ENCODE results near the gene DOC2A. TPM values are rescaled to one million over a fixed set of nuclear protein-coding genes. Genes with fewer than 3 reads are reported as not detected.

Gene DOC2A
- total and polyA plus RNA-seq, 2 of the 4 experiments (the other 2 are of a cell fraction) = under 0.01 to 0.48 TPM

GRCh38 chr16:30005341-30006094, 5.3 kb downstream of the DOC2A start:
- ChIA-PET CTCF (interaction anchor here (0.8 kb wide), 1 partner anchor 106 kb away, joined by 3 read pairs; the partner anchor contains the start of gene SEZ6L2), POLR2A (ENCODE audit: unreplicated experiment) (interaction anchor here (0.5 kb wide), 1 partner anchor 886 kb away, joined by 3 read pairs; no protein-coding TSS in a partner anchor)
- peak; percentile 85 for ATAC-seq (ENCODE audit: low read depth)
- Histone ChIP-seq H2BK5ac (ENCODE audit: low read depth, low read length, poor library complexity, severe bottlenecking) (no peak overlapping the region), H3K27ac (ENCODE audit: insufficient read depth, low read length) (no peak overlapping the region), H3K9ac (ENCODE audit: low read depth, low read length) (no peak overlapping the region), H3K4me2 (ENCODE audit: low read depth, low read length) (no peak overlapping the region), H3K23ac (ENCODE audit: low read depth, low read length) (no peak overlapping the region), H2AFZ (replicated peaks; ENCODE audit: low read length, poor library complexity) (peak overlapping the region; percentile 21), H4K8ac (ENCODE audit: low read depth in 2 of 2, low read length in 2 of 2) (no peak overlapping the region), H3K18ac (ENCODE audit: low read depth, low read length) (no peak overlapping the region), H2AK9ac (replicated peaks; ENCODE audit: low read depth, low read length, poor library complexity) (peak overlapping the region; percentile 96), H2BK120ac (ENCODE audit: low read depth, low read length) (no peak overlapping the region), H3K14ac (replicated peaks; ENCODE audit: low read depth, low read length) (no peak overlapping the region), H2BK20ac (ENCODE audit: low read depth, low read length) (no peak overlapping the region), H4K5ac (ENCODE audit: low read depth, low read length) (no peak overlapping the region), H2AK5ac (ENCODE audit: low read depth, low read length) (peak overlapping the region; percentile 67), H3K4me3 (ENCODE audit: insufficient read depth, low read depth, low read length) (no peak overlapping the region), H3K56ac (ENCODE audit: extremely low read depth, insufficient read depth, low read length) (no peak overlapping the region), H3K4ac (ENCODE audit: low read depth, low read length) (no peak overlapping the region), H3K79me1 (ENCODE audit: low read depth in 1 of 2, low read length in 2 of 2) (peaks cover 0 to 4% of the 10 kb centered on the region in 2 experiments; a peak in 1 of 4 replicates), H3K9me3 (ENCODE audit: control insufficient read depth, insufficient read depth, low read length) (no peaks in the 10 kb centered on the region), H4K20me1 (ENCODE audit: insufficient read depth, low read length) (no peaks in the 10 kb centered on the region; the same call in 1 of the 2 replicates), H3K27me3 (ENCODE audit: control insufficient read depth, insufficient read depth, low read length) (peaks cover 12% of the 10 kb centered on the region), H3K9me1 (ENCODE audit: insufficient read depth, low read length) (no peaks in the 10 kb centered on the region), H3K36me3 (ENCODE audit: control insufficient read depth, insufficient read depth, low read length) (peaks cover 15% of the 10 kb centered on the region; the same call in 1 of the 2 replicates), H3K4me1 (ENCODE audit: control insufficient read depth, insufficient read depth, low read length) (no peaks in the 10 kb centered on the region; the same call in 1 of the 2 replicates), H4K91ac (ENCODE audit: insufficient read depth, low read depth, low read length) (no peak overlapping the region), H2BK15ac (ENCODE audit: low read depth, low read length) (no peak overlapping the region)
- dilution Hi-C loops (cut with HindIII; ENCODE audit: low sequenced_read_pairs, unreplicated experiment) (no loop called here), in situ Hi-C loops (cut with MboI; ENCODE audit: low sequenced_read_pairs) (no loop called here), intact Hi-C loops (cut with micrococcal nuclease) (no loop called here)
- WGBS, 2 experiments (ENCODE audit: extremely low coverage in 2 of 2, insufficient read length in 1 of 2) = 85% methylated on average over 22 of the region's 35 CpGs; no CpG with 5 or more reads in 1 of the 2 experiments
- no TSS peak for BruUV-seq (replicated peaks)
- peak; percentile 31 for DNase-seq
- TF ChIP-seq CEBPB (IDR thresholded peaks at IDR 0.05; ENCODE audit: low read depth, low read length) = no peak
- peak; percentile 29; the same call in 1 of the 2 replicates for TF ChIP-seq MAZ (IDR thresholded peaks at IDR 0.05; ENCODE audit: borderline replicate concordance, low read depth, low read length)
- TF ChIP-seq RAD21 (IDR thresholded peaks at IDR 0.05; ENCODE audit: low read length) = peak; percentile 64
- no peak for TF ChIP-seq POLR2A (IDR thresholded peaks at IDR 0.05; ENCODE audit: low read depth, low read length)
- no peak for TF ChIP-seq RFX5 (IDR thresholded peaks at IDR 0.05; ENCODE audit: low read depth, low read length)
- TF ChIP-seq, protein P1, sequence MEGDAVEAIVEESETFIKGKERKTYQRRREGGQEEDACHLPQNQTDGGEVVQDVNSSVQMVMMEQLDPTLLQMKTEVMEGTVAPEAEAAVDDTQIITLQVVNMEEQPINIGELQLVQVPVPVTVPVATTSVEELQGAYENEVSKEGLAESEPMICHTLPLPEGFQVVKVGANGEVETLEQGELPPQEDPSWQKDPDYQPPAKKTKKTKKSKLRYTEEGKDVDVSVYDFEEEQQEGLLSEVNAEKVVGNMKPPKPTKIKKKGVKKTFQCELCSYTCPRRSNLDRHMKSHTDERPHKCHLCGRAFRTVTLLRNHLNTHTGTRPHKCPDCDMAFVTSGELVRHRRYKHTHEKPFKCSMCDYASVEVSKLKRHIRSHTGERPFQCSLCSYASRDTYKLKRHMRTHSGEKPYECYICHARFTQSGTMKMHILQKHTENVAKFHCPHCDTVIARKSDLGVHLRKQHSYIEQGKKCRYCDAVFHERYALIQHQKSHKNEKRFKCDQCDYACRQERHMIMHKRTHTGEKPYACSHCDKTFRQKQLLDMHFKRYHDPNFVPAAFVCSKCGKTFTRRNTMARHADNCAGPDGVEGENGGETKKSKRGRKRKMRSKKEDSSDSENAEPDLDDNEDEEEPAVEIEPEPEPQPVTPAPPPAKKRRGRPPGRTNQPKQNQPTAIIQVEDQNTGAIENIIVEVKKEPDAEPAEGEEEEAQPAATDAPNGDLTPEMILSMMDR (conservative IDR thresholded peaks at IDR 0.05; ENCODE audit: low read depth, low read length) = peak; percentile 73
- TF ChIP-seq FOS (IDR thresholded peaks at IDR 0.05; ENCODE audit: low read depth, low read length) = no peak
- TF ChIP-seq CHD1 (IDR thresholded peaks at IDR 0.05; ENCODE audit: low read depth, low read length) = no peak
- TF ChIP-seq BHLHE40 (IDR thresholded peaks at IDR 0.05; ENCODE audit: low read depth, low read length) = no peak
- TF ChIP-seq SMC3 (IDR thresholded peaks at IDR 0.05; ENCODE audit: low read depth, low read length) = peak; percentile 83
- TF ChIP-seq NFE2L2 (IDR thresholded peaks at IDR 0.05; ENCODE audit: low read depth, low read length) = no peak
- no peak for TF ChIP-seq RCOR1 (IDR thresholded peaks at IDR 0.05; ENCODE audit: insufficient replicate concordance, low read length)

All from IMR-90 (cell line).